Chondrocyte (in vitro differentiated cells): ENCODE data around the gene NTMT1. TPM values are rescaled to one million over a fixed set of nuclear protein-coding genes. Genes with fewer than 3 reads are reported as not detected.

Source experiments
- DNase-seq: peaks from one replicate; pipeline ENCODE4 v3.0.0; 2021; ENCODE audit warnings: mixed read lengths, low spot score
- H3K27ac Mint-ChIP-seq: one replicate; pipeline ENCODE4 v1.8.0; 2021; ENCODE audit warnings: mild to moderate bottlenecking, moderate library complexity, mixed read lengths; ENCODE audit not compliant: unreplicated experiment
- H3K27me3 Mint-ChIP-seq: 2 replicates; pipeline ENCODE4 v1.8.0; 2021; ENCODE audit warnings: low read depth, mixed read lengths
- H3K36me3 Mint-ChIP-seq: 2 replicates; pipeline ENCODE4 v1.8.0; 2021; ENCODE audit warnings: low read depth, mixed read lengths
- H3K4me1 Mint-ChIP-seq: 2 replicates; pipeline ENCODE4 v1.8.0; 2021; ENCODE audit warnings: low read depth, mild to moderate bottlenecking, mixed read lengths
- H3K4me3 Mint-ChIP-seq: one replicate; pipeline ENCODE4 v1.8.0; 2021; ENCODE audit warnings: mild to moderate bottlenecking, moderate library complexity, mixed read lengths; ENCODE audit not compliant: unreplicated experiment
- H3K9me3 Mint-ChIP-seq: 2 replicates; pipeline ENCODE4 v1.8.0; 2021; ENCODE audit warnings: low read depth, mixed read lengths
- total RNA-seq: library from RNA; stranded (reverse); gene quantifications from 3 replicates; pipeline ENCODE4 v1.2.1, GENCODE V29; 2021
- TF ChIP-seq, protein P1 (sequence below): fragments of 200-600 bp; sonication (generic); IDR thresholded peaks from 2 replicates; pipeline ENCODE4 v1.5.0; 2021; ENCODE audit warnings: antibody characterized with exemption, mild to moderate bottlenecking, moderate library complexity

The NTMT1 gene
- total RNA-seq, 1 donor from 2014 or later, result 37.4 TPM

DNA sequence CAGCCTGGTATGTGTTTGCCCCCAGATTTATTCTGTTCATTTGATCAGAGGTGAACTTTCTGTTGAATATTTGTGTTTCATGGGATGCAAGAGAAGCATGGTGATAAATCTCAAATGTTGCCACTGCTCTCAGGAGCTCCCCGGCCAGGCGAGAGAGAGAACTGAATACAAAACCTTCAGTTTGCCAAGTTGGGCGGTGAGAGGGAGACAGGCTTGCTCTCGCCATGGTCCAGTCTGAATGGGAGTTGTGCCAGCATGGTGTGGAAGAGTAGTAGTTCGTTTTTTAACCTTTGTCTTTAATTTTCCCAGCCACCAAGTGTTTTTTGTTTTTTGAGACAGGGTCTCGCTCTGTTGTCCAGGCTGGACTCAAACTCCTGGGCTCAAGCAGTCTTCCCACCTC lies 2.7 kb downstream of the NTMT1 start:
- H3K4me3 Mint-ChIP-seq, result no peak overlapping the region
- peak overlapping the region; percentile 36 for H3K27ac Mint-ChIP-seq
- H3K4me1 Mint-ChIP-seq, result peaks cover 54% of the 10 kb centered on the region
- H3K27me3 Mint-ChIP-seq, result no peaks in the 10 kb centered on the region
- TF ChIP-seq, protein P1, sequence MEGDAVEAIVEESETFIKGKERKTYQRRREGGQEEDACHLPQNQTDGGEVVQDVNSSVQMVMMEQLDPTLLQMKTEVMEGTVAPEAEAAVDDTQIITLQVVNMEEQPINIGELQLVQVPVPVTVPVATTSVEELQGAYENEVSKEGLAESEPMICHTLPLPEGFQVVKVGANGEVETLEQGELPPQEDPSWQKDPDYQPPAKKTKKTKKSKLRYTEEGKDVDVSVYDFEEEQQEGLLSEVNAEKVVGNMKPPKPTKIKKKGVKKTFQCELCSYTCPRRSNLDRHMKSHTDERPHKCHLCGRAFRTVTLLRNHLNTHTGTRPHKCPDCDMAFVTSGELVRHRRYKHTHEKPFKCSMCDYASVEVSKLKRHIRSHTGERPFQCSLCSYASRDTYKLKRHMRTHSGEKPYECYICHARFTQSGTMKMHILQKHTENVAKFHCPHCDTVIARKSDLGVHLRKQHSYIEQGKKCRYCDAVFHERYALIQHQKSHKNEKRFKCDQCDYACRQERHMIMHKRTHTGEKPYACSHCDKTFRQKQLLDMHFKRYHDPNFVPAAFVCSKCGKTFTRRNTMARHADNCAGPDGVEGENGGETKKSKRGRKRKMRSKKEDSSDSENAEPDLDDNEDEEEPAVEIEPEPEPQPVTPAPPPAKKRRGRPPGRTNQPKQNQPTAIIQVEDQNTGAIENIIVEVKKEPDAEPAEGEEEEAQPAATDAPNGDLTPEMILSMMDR, result no peak
- no peak for DNase-seq
- H3K9me3 Mint-ChIP-seq, result no peaks in the 10 kb centered on the region
- H3K36me3 Mint-ChIP-seq, result peaks cover 2% of the 10 kb centered on the region

DNA sequence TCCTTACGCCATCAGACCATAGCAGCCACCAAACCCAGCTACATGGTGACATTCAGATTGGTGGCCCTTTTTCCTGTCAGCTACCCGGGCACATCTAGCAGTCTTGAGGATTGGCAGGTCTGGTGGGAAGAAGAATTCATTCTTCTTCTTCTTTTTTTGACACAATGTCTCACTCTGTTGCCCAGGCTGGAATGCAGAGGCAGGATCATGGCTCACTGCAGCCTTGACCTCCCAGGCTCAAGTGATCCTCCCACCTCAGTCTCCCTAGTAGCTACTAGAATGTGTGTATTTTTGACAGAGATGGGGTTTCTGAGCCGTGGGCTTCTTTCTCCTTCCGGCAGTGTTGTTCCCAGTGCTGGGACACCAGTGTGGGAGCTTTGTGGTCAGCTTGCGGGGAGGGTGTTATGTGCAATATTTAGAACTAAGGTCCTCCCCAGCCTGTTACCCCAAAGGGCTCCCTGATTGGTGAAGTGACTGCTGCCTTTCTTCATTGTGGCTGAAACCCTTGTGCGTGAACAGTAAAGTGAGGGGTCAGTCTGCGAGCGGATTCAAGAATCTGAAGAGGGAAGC lies 3.4 kb downstream of the NTMT1 start:
- TF ChIP-seq, protein P1, result no peak
- no peak for DNase-seq
- Mint-ChIP-seq H3K36me3 (peaks cover 2% of the 10 kb centered on the region), H3K9me3 (no peaks in the 10 kb centered on the region), H3K27ac (peak overlapping the region; percentile 27), H3K27me3 (no peaks in the 10 kb centered on the region), H3K4me3 (no peak overlapping the region), H3K4me1 (peaks cover 54% of the 10 kb centered on the region)

DNA sequence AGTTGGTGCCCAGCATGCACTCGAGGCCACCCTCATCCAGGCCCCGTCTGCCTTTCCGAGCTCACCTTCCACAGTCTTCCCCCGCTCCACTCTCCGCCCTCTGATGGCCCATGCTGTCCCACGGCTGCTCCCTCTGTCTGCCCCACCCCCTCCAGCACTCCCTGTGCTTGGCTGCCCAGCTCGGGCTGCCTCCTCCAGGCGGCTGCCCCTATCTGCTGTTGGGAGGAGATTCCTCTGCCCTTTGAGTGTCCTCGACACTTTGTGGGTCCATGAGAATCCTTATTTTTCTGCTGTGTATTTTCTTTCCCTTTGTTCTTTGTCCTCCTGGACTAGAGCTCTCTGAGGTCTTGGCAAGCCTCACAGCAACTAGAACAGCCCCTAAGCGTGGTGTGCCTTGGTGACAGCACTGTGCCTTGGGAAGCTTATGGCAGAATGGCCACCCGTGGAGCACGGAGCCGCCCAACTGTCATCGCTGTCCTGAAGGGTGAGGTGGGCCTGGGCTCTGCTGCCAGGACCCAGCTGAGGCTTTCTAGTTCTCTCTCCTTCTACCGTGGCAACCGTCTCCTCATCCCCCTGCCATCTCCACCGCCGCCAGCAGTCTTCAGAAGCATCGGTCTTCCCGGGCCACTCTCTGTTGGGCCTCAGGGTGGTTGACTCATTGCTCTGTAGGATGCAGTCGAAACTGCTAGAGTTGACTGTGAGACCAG lies 5.2 kb downstream of the NTMT1 start:
- peak overlapping the region; percentile 72 for H3K27ac Mint-ChIP-seq
- TF ChIP-seq, protein P1, result peak; percentile 8
- no peaks in the 10 kb centered on the region for H3K9me3 Mint-ChIP-seq
- H3K36me3 Mint-ChIP-seq, result peaks cover 8% of the 10 kb centered on the region
- H3K27me3 Mint-ChIP-seq, result no peaks in the 10 kb centered on the region
- H3K4me3 Mint-ChIP-seq, result no peak overlapping the region
- DNase-seq, result no peak
- peaks cover 54% of the 10 kb centered on the region for H3K4me1 Mint-ChIP-seq

DNA sequence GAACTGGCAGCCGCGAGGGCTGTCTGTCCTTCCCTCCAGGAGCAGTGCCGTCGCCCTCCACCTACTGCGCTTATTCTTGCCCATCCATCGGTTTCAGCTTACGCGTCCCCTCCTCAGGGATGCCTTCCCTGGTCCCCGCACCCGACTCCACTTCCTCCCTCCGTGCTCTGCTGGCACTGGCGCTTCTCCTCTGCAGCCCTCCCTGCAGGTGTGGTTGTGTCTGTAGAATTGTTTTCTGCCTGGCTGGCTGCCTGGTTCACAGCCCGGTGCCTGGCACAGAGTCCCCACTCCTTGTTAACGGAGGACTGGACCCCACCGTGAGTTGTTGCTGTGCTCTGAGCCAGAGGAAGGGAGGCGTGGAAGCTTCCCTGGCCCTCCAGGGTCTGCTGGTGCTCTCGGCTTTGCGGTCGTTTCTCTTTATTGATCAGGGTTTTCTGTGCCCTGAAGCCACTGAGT lies 5.7 kb downstream of the NTMT1 start:
- Mint-ChIP-seq H3K36me3 (peaks cover 8% of the 10 kb centered on the region), H3K27ac (peak overlapping the region; percentile 72), H3K9me3 (no peaks in the 10 kb centered on the region), H3K4me1 (peaks cover 53% of the 10 kb centered on the region), H3K4me3 (no peak overlapping the region), H3K27me3 (no peaks in the 10 kb centered on the region)
- DNase-seq, result no peak
- TF ChIP-seq, protein P1, result no peak

DNA sequence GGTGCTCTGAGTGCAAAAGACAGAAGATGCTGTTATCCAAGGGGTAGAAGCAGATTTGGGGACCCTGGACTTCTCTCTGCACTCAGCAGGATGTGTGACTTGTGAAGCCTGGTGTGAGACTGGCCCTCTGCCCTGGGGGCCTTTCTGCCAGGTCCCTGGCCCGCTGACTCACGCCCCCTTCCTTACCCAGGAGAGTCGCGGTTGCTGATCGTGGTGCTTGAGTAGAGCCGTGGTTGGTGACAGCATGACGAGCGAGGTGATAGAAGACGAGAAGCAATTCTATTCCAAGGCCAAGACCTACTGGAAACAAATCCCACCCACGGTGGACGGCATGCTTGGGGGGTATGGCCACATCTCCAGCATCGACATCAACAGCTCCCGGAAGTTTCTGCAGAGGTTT lies 6.5 kb downstream of the NTMT1 start:
- Mint-ChIP-seq H3K27me3 (no peaks in the 10 kb centered on the region), H3K27ac (no peak overlapping the region), H3K9me3 (no peaks in the 10 kb centered on the region), H3K4me3 (no peak overlapping the region), H3K4me1 (peaks cover 45% of the 10 kb centered on the region), H3K36me3 (peaks cover 8% of the 10 kb centered on the region)
- DNase-seq, result no peak
- TF ChIP-seq, protein P1, result no peak
